H1 (cell line): ENCODE results near the gene SIRT5. TPM values are rescaled to one million over a fixed set of nuclear protein-coding genes. Genes with fewer than 3 reads are reported as not detected.

ENCODE experiments used
- CTCF ChIA-PET: fragments of 300-600 bp; sonication (Branson Sonifier 250); formaldehyde crosslinking; loops from one replicate; lab custom pipeline; 2021; ENCODE audit not compliant: partially characterized antibody; lab: Charles Lee
- POLR2A ChIA-PET: fragments of 300-600 bp; sonication (Branson Sonifier 250); formaldehyde crosslinking; loops from one replicate; lab custom pipeline; 2021; ENCODE audit warnings: inconsistent platforms; ENCODE audit not compliant: partially characterized antibody; lab: Charles Lee
- DNase-seq, 2 experiments: peaks; one replicate each; pipeline versions ENCODE4 v3.0.0 to v3.0.0-alpha.2; 2010 to 2022; ENCODE audit warnings: low spot score in 2 of 2, low read depth in 1 of 2, mixed read lengths in 1 of 2
- FAIRE-seq: peaks from 2 replicates; lab custom pipeline; 2011; peaks lifted over from hg19 to GRCh38; lab: Jason Lieb, UNC
- H2AFZ ChIP-seq: 2 replicates; pipeline ENCODE4 v1.8.1; 2012; ENCODE audit warnings: low read length, inconsistent platforms
- H2AK5ac ChIP-seq: 2 replicates; pipeline ENCODE4 v1.6.1; 2013; ENCODE audit warnings: low read depth, low read length
- H2BK120ac ChIP-seq: replicated peaks from 2 replicates; pipeline ENCODE3; 2013; ENCODE audit warnings: low read depth, low read length, inconsistent platforms
- H2BK12ac ChIP-seq: 2 replicates; pipeline ENCODE4 v1.6.1; 2013; ENCODE audit warnings: low read depth, low read length
- H2BK15ac ChIP-seq: 2 replicates; pipeline ENCODE4 v1.6.1; 2013; ENCODE audit warnings: low read length
- H2BK20ac ChIP-seq: 2 replicates; pipeline ENCODE4 v1.6.1; 2013; ENCODE audit warnings: low read length
- H2BK5ac ChIP-seq: 2 replicates; pipeline ENCODE4 v1.6.1; 2013; ENCODE audit warnings: low read depth, low read length
- H3K14ac ChIP-seq: 2 replicates; pipeline ENCODE4 v1.6.1; 2013; ENCODE audit warnings: inconsistent platforms; ENCODE audit not compliant: insufficient read length
- H3K18ac ChIP-seq: 2 replicates; pipeline ENCODE4 v1.6.1; 2013; ENCODE audit warnings: low read length; ENCODE audit errors: extremely low read depth
- H3K23ac ChIP-seq: 2 replicates; pipeline ENCODE4 v1.6.1; 2013; ENCODE audit warnings: inconsistent platforms; ENCODE audit not compliant: insufficient read length
- H3K23me2 ChIP-seq: 2 replicates; pipeline ENCODE4 v1.6.1; 2013; ENCODE audit warnings: low read depth, low read length
- H3K27ac ChIP-seq: 2 replicates; pipeline ENCODE4 v1.6.1; 2011; ENCODE audit warnings: low read depth, low read length, inconsistent platforms
- H3K27me3 ChIP-seq, 4 experiments: replicated peaks in 1 of 4; 1 replicate in 1 of 4; 2 replicates in 3 of 4; pipeline versions ENCODE4 v1.6.1 to v1.8.1; 2011 to 2013; ENCODE audit warnings: low read length in 3 of 4, mild to moderate bottlenecking in 3 of 4, inconsistent platforms in 2 of 4, mixed read lengths in 2 of 4, moderate library complexity in 1 of 4; ENCODE audit not compliant: control insufficient read depth in 3 of 4, insufficient read depth in 3 of 4; ENCODE audit errors: extremely low read depth in 1 of 4
- H3K36me3 ChIP-seq, 4 experiments: 2 replicates each; pipeline versions ENCODE4 v1.6.1 to v1.8.1; 2011 to 2013; ENCODE audit warnings: mild to moderate bottlenecking in 4 of 4, low read length in 3 of 4, moderate library complexity in 2 of 4, control low read depth in 1 of 4, inconsistent platforms in 1 of 4; ENCODE audit not compliant: insufficient read depth in 4 of 4, control insufficient read depth in 2 of 4
- H3K4ac ChIP-seq: replicated peaks from 2 replicates; pipeline ENCODE3; 2013; ENCODE audit warnings: low read length, low read depth, mixed read lengths, inconsistent platforms; ENCODE audit not compliant: insufficient read length
- H3K4me1 ChIP-seq, 4 experiments: replicated peaks in 1 of 4; 1 replicate in 1 of 4; 2 replicates in 3 of 4; pipeline versions ENCODE4 v1.6.1 to v1.8.1; 2011 to 2013; ENCODE audit warnings: low read length in 3 of 4, inconsistent platforms in 2 of 4, mixed read lengths in 1 of 4; ENCODE audit not compliant: insufficient read depth in 4 of 4, control insufficient read depth in 3 of 4
- H3K4me2 ChIP-seq, 2 experiments: 2 replicates each; pipeline versions ENCODE4 v1.6.1 to v1.8.1; 2011 to 2013; ENCODE audit warnings: low read depth in 2 of 2, low read length in 2 of 2, control low read depth in 1 of 2, inconsistent platforms in 1 of 2, mild to moderate bottlenecking in 1 of 2; ENCODE audit not compliant: insufficient read depth in 1 of 2
- H3K4me3 ChIP-seq, 4 experiments: fragments of 200-600, 300-600 bp in 1 of 4; sonication (generic), shearing (Covaris generic), sonication (Bioruptor Twin) in 1 of 4; 2 replicates each; pipeline versions ENCODE4 v1.5.1 to v1.8.1; 2011 to 2016; ENCODE audit warnings: low read length in 4 of 4, low read depth in 3 of 4, control low read depth in 2 of 4, inconsistent platforms in 2 of 4, mild to moderate bottlenecking in 2 of 4, mixed read lengths in 1 of 4, moderate library complexity in 1 of 4; ENCODE audit not compliant: insufficient read depth in 2 of 4; ENCODE audit errors: extremely low read depth in 1 of 4
- H3K56ac ChIP-seq: replicated peaks from 2 replicates; pipeline ENCODE3; 2013; ENCODE audit warnings: low read depth, mild to moderate bottlenecking, mixed read lengths, low read length, inconsistent platforms; ENCODE audit not compliant: insufficient read length
- H3K79me1 ChIP-seq: 2 replicates; pipeline ENCODE4 v1.6.1; 2013; ENCODE audit warnings: low read depth, low read length, control low read depth
- H3K79me2 ChIP-seq, 2 experiments: 2 replicates each; pipeline versions ENCODE4 v1.6.1 to v1.8.1; 2012 to 2013; ENCODE audit warnings: low read length in 2 of 2, mild to moderate bottlenecking in 2 of 2, inconsistent platforms in 1 of 2; ENCODE audit not compliant: insufficient read depth in 2 of 2, control insufficient read depth in 1 of 2
- H3K9ac ChIP-seq, 4 experiments: replicated peaks in 1 of 4; 1 replicate in 1 of 4; 2 replicates in 3 of 4; pipeline versions ENCODE4 v1.6.1 to v1.8.1; 2011 to 2013; ENCODE audit warnings: low read depth in 3 of 4, low read length in 3 of 4, control low read depth in 2 of 4, mild to moderate bottlenecking in 2 of 4, moderate library complexity in 2 of 4, inconsistent platforms in 1 of 4; ENCODE audit errors: extremely low read depth in 1 of 4
- H3K9me3 ChIP-seq, 2 experiments: 2 replicates each; pipeline versions ENCODE4 v1.6.1 to v1.8.1; 2012 to 2013; ENCODE audit warnings: mild to moderate bottlenecking in 2 of 2, moderate library complexity in 2 of 2, control low read depth in 1 of 2, inconsistent platforms in 1 of 2, low read depth in 1 of 2, low read length in 1 of 2, mixed read lengths in 1 of 2; ENCODE audit not compliant: insufficient read depth in 2 of 2
- H4K20me1 ChIP-seq, 2 experiments: replicated peaks in 1 of 2; 2 replicates each; pipeline versions ENCODE3 to v1.8.1; 2011 to 2013; ENCODE audit warnings: inconsistent platforms in 2 of 2, low read length in 2 of 2, mild to moderate bottlenecking in 1 of 2; ENCODE audit not compliant: insufficient read depth in 2 of 2, control insufficient read depth in 1 of 2
- H4K5ac ChIP-seq: 2 replicates; pipeline ENCODE4 v1.6.1; 2013; ENCODE audit warnings: low read length, low read depth, mixed read lengths, inconsistent platforms; ENCODE audit not compliant: insufficient read length
- H4K8ac ChIP-seq: 2 replicates; pipeline ENCODE4 v1.8.0; 2013; ENCODE audit warnings: mild to moderate bottlenecking, moderate library complexity, low read length, inconsistent platforms; ENCODE audit not compliant: insufficient read depth; ENCODE audit errors: extremely low read depth
- H4K91ac ChIP-seq: replicated peaks from 2 replicates; pipeline ENCODE3; 2013; ENCODE audit warnings: low read length, mixed read lengths, inconsistent platforms; ENCODE audit not compliant: insufficient read length
- CHD1 ChIP-seq: IDR thresholded peaks from 2 replicates; pipeline ENCODE4 v1.6.1; 2012; ENCODE audit warnings: low read depth, low read length, improper control_type of control experiment
- EZH2 ChIP-seq: fragments of 200-600 bp; sonication (generic); IDR thresholded peaks from 2 replicates; pipeline ENCODE4 v1.7.1; 2012; ENCODE audit warnings: low read depth, mild to moderate bottlenecking, moderate library complexity, low read length, inconsistent platforms; ENCODE audit not compliant: severe bottlenecking
- SP1 ChIP-seq: IDR thresholded peaks from 2 replicates; pipeline ENCODE4 v1.6.1; 2011; ENCODE audit warnings: low read depth, low read length
- TAF1 ChIP-seq: IDR thresholded peaks from 2 replicates; pipeline ENCODE4 v1.6.1; 2011; ENCODE audit warnings: mild to moderate bottlenecking, low read depth, low read length
- YY1 ChIP-seq: IDR thresholded peaks from 2 replicates; pipeline ENCODE4 v1.6.1; 2011; ENCODE audit warnings: low read depth, mild to moderate bottlenecking, low read length
- polyA plus RNA-seq, 7 experiments: library from polyadenylated mRNA; depleted of rRNA in 3 of 7; stranded (reverse) in 5 of 7; unstranded in 2 of 7; fragments of >200 nt in 5 of 7; fragments of 200-250 nt in 2 of 7; gene quantifications; 1 replicate in 5 of 7; 2 replicates in 1 of 7; 4 replicates in 1 of 7; pipeline versions ENCODE4 v1.2.1 to v1.2.3, GENCODE V29; 2011 to 2013; ENCODE audit warnings: missing spikeins in 2 of 7, mixed read lengths in 2 of 7
- total RNA-seq: library from RNA; stranded (reverse); fragmentation: NEBNext Ultra II Directional; extraction: Animal tissue kit (Norgen Biotek cat#: 25700); gene quantifications from 2 replicates; pipeline ENCODE4 v1.2.1, GENCODE V29; 2021
- TF ChIP-seq, protein P1 (sequence below): IDR thresholded peaks from 2 replicates; pipeline ENCODE4 v1.6.1; 2012; ENCODE audit warnings: inconsistent platforms
- TF ChIP-seq, protein P2 (sequence below): IDR thresholded peaks from 2 replicates; pipeline ENCODE4 v1.6.1; 2011; ENCODE audit warnings: low read depth, mild to moderate bottlenecking, low read length; ENCODE audit not compliant: insufficient read depth

SIRT5 gene
- total and polyA plus RNA-seq, 2 of the 8 experiments (the other 6 are each of a cell fraction or from before 2014, with no cell fraction given): 7.4 to 14.7 TPM

DNA sequence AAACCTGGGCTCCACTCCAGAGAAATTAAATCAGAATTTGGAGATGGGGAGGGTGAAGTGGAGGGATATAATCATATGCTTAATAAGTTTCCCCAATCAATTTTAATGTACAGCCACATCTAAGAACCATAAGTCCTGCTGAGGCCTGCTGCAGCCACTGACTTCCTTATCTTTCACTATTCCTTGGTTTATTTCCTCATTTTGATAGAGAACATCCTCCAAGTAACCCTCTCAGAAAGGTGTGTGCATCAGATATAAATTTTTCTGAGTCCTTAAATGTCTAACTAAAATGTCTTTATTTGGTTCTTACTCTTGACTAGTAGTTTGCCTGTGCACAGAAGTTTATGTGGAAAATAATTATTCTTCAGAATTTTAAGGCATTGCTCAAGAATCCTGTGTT, 23.7 kb upstream of the SIRT5 start:
- H3K27me3 ChIP-seq: peaks cover 0 to 2% (median 0%) of the 10 kb centered on the region in 4 experiments; a peak in 1 of 7 replicates
- no peaks in the 10 kb centered on the region for H3K36me3 ChIP-seq
- H2BK120ac ChIP-seq: no peak overlapping the region
- H3K4me2 ChIP-seq: no peak overlapping the region
- no peak overlapping the region for H4K5ac ChIP-seq
- no peak for DNase-seq
- no peak overlapping the region for H3K9ac ChIP-seq
- H3K56ac ChIP-seq: no peak overlapping the region
- H2BK12ac ChIP-seq: no peak overlapping the region
- H4K8ac ChIP-seq: no peak overlapping the region
- H3K9me3 ChIP-seq: no peaks in the 10 kb centered on the region
- H3K18ac ChIP-seq: no peak overlapping the region
- no peaks in the 10 kb centered on the region for H3K79me1 ChIP-seq
- no peak overlapping the region for H3K27ac ChIP-seq
- H3K23ac ChIP-seq: no peak overlapping the region
- no peak overlapping the region for H2AK5ac ChIP-seq
- no peak overlapping the region for H3K4me3 ChIP-seq
- no peak overlapping the region for H2AFZ ChIP-seq
- no peaks in the 10 kb centered on the region for H3K79me2 ChIP-seq
- FAIRE-seq: no peak
- no peak overlapping the region for H2BK15ac ChIP-seq
- H4K20me1 ChIP-seq: no peaks in the 10 kb centered on the region
- H3K14ac ChIP-seq: no peak overlapping the region
- POLR2A ChIA-PET: no interaction called here
- no peak overlapping the region for H2BK5ac ChIP-seq
- H2BK20ac ChIP-seq: no peak overlapping the region
- peaks cover 3 to 7% (median 5%) of the 10 kb centered on the region in 4 experiments; a peak in 6 of 7 replicates for H3K4me1 ChIP-seq
- H3K23me2 ChIP-seq: no peaks in the 10 kb centered on the region
- CTCF ChIA-PET: interaction anchor here (1.6 kb wide), 1 partner anchor 18 kb away, joined by 4 read pairs; no protein-coding TSS in a partner anchor
- TF ChIP-seq EZH2 (no peak), YY1 (no peak), CHD1 (no peak), TAF1 (no peak), SP1 (no peak)
- TF ChIP-seq, protein P1, sequence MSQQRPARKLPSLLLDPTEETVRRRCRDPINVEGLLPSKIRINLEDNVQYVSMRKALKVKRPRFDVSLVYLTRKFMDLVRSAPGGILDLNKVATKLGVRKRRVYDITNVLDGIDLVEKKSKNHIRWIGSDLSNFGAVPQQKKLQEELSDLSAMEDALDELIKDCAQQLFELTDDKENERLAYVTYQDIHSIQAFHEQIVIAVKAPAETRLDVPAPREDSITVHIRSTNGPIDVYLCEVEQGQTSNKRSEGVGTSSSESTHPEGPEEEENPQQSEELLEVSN: no peak
- TF ChIP-seq, protein P2, sequence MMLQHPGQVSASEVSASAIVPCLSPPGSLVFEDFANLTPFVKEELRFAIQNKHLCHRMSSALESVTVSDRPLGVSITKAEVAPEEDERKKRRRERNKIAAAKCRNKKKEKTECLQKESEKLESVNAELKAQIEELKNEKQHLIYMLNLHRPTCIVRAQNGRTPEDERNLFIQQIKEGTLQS: no peak
- H4K91ac ChIP-seq: no peak overlapping the region
- no peak overlapping the region for H3K4ac ChIP-seq
